Hepatocyte (in vitro differentiated cells): ENCODE results near the gene DLG2.

ENCODE experiments used
- EZH2 ChIP-seq: fragments of 200-600 bp; sonication (generic); IDR thresholded peaks from 2 replicates; pipeline ENCODE4 v1.6.1; 2016; ENCODE audit warnings: antibody characterized with exemption, mild to moderate bottlenecking, borderline replicate concordance
- EZH2phosphoT487 ChIP-seq: fragments of 200-600 bp; sonication (generic); IDR thresholded peaks from one replicate; pipeline ENCODE4 v1.6.1; 2018; ENCODE audit warnings: antibody characterized with exemption, mild to moderate bottlenecking, low read depth, moderate library complexity; ENCODE audit not compliant: unreplicated experiment, severe bottlenecking
- TF ChIP-seq, protein P1 (sequence below): fragments of 200-600 bp; sonication (generic); IDR thresholded peaks from 2 replicates; pipeline ENCODE4 v1.5.1; 2016; ENCODE audit warnings: antibody characterized with exemption, mild to moderate bottlenecking; ENCODE audit not compliant: poor library complexity

DNA sequence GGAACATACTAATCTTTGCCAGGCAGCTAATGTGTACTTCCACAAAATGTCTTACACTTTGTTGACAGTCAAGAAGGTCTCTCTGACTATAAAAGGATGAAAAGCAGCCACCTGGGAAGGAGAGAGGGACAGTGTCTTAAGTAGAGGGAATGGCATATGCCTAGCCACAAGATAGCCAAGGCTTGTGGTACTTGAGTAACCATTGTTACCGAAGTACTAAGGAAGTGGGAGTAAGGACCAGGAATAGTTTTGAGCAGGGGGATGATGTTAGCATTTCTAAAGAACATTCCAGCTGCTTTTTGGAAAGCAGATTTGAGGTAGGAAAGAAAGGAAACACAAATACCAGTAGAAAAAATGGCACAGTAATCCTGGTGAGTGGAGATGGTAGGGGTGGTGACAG, 24.0 kb upstream of the DLG2 start:
- TF ChIP-seq, protein P1, sequence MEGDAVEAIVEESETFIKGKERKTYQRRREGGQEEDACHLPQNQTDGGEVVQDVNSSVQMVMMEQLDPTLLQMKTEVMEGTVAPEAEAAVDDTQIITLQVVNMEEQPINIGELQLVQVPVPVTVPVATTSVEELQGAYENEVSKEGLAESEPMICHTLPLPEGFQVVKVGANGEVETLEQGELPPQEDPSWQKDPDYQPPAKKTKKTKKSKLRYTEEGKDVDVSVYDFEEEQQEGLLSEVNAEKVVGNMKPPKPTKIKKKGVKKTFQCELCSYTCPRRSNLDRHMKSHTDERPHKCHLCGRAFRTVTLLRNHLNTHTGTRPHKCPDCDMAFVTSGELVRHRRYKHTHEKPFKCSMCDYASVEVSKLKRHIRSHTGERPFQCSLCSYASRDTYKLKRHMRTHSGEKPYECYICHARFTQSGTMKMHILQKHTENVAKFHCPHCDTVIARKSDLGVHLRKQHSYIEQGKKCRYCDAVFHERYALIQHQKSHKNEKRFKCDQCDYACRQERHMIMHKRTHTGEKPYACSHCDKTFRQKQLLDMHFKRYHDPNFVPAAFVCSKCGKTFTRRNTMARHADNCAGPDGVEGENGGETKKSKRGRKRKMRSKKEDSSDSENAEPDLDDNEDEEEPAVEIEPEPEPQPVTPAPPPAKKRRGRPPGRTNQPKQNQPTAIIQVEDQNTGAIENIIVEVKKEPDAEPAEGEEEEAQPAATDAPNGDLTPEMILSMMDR, result no peak
- TF ChIP-seq EZH2 (no peak), EZH2phosphoT487 (no peak)
